Epithelial cell of prostate (primary cell): ENCODE results near the gene ACSL1.
"Not testable (repeated sequence)": the region's sequence is repeated elsewhere in the genome, so short reads cannot be mapped to it uniquely, and the experiment has no call there.

Experiments used
- DNase-seq: peaks from one replicate; pipeline ENCODE4 v3.0.0-alpha.2; 2011; ENCODE audit warnings: low read depth, low spot score
- H3K27ac ChIP-seq: fragments of 450-650 bp; 2 replicates; pipeline ENCODE4 v1.5.1; 2017; ENCODE audit warnings: mild to moderate bottlenecking

Gene ACSL1

DNA sequence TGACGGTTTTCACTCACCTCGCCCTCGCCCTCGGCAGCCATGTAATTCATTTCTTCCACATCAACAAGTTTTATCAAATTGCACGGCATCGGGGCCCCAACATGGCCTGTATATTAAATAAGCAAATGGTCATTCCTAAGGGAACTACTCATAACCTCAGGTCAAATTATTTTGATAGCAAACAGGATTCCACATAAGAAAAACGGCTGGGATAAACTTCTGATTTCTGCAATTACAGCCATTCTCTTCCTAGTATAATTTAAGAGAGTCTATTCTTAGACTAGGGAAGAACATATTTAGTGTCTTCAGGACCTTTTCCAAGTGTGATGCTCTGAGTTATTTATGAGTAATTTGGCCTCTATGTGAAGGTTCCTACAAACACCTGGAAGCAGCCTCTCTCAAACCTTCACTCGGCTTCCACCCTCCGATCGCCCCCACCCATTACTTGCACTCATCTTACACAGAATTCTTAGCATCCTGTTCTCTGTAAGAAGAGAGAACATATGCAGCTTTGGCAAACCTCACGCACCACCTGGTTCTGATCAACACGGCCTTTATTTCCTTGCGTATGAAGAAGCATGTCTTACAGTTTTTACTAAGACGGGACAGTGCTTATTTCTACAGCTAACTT is 62.5 kb downstream of the ACSL1 start:
- no peak overlapping the region for H3K27ac ChIP-seq
- DNase-seq = no peak

DNA sequence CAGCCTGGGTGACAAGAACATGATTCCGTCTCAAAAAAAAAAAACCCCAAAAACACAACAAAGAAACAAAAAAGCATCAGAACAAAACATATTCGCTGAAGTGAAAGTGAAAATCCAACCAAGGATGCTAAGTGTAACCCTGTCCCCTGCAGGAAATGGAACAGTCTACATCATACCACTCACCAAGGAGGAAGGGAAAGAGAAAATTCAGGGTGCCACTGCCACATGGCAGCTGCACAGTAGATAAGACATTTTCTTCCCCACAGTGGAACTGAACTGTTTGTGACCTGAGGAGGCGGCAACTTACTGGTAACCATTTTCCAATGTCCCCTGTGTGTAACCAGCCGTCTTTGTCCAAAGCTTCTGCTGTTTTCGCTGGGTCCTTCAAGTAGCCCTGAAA is 63.7 kb downstream of the ACSL1 start:
- DNase-seq = no peak
- H3K27ac ChIP-seq = no peak overlapping the region

DNA sequence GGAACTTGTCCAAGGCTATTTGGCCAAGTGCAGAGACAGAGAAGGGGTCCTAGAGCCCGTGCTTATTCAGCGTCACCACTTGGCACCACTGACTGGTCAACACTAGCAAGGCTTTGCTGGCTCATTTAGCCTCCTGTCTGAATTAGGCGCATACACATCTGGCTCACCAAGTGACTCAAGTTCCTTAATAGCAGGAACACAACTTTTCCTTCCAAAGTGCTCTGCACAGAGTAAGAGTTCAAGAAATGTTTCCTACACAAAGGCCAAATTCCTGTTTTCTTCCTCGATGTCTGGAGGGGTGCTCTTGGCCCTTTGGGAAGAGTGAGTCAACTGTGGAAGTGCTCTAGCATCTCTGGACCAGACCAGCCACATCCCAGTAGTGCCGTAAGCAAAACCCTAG is 65.1 kb downstream of the ACSL1 start:
- no peak overlapping the region for H3K27ac ChIP-seq
- no peak for DNase-seq

DNA sequence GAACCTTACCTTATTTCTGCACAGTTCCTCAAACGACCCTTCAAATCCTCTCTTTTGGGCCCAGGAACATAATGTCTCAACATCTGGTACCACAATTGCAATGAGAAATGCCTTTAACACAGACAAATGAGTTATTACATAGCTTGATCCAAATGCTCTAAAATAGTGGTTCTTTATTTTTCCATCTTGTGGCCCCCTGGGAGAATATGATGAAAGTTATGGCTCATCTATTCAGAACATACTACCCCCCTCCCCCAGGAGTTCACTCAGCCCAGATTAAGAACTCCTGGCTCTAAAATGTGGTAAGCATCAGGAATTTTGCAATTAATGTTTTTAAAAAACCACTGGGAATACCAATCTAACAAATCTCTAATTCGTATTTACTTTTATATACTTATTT is 68.0 kb downstream of the ACSL1 start:
- DNase-seq = no peak
- no peak overlapping the region for H3K27ac ChIP-seq

DNA sequence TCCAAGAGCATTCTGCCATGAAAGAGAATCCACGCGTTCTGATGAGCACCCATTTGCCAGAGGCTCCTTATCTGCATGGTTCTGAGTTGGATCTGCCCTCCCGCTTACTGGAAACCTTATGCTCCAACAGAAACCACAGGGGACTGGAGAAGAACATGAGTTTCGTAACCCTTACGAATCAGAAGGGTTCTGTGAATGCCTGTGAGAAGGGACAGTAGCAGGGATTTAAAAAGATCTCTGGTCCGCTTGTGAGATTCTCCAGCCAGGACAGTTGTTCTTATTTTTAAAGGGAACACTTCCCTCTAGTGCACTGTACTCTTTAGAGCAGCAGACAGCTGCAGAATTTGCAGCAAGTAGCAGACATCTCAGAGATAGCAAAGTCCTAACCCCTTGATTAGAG is 69.4 kb downstream of the ACSL1 start:
- no peak overlapping the region for H3K27ac ChIP-seq
- no peak for DNase-seq

DNA sequence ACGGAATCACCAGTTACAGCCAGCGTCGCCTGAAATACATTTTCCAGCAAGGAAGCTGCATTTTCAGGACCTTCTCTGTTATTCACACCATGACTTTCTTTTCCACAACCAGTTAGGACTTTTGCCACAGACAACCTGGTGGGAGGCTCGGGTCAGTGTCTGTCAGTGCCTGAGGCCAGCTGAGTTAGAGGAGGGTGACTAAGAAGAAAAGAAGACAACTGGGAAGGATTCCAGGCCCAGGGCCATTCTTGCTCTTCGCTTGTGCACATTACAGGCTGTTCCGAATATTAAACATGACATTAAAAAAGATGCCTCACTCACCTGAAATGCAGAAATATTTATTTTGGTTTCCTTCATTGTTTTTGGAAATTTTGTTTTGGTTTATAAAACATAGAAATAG is 70.5 kb downstream of the ACSL1 start:
- no peak for DNase-seq

DNA sequence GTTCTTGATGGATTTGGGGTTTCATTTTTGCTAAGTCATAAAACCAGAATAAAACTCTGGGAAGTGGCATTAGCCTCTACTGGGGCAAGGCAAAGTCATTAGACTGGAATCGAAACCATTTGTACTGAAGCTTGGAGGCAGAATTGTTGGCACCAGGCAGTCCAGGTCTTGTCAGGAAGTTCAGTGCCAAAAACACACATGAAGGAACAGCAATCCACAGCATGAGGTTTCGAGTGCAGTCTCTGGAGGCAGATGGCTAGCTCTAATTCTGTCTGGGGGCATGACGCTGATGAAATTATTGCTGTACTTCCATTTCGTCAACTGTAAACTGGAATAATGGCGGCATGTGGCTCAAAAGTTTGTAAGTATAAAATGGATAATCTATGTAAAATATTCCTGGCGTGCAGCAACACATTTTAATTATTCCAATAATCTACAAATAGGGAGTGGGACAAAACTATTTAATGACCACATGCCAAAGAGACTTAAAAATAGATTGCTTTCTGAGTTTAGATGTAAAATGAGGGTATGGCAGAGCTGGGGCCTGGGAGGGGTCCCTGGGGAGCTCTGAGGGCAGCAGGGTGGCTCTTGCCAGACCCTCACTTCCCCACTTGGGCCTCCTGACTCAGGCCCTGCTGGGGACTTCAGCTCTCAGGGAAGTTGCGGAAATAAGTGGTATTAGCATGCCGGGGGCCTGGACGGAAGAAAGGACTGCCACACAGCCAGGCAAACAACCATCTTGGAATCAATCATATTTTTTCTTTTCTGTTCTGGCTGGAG is 73.1 kb downstream of the ACSL1 start:
- DNase-seq = no peak

More for the DNA sequence above, 70.5 kb downstream of the ACSL1 start:
- peak overlapping the region; percentile 9 for H3K27ac ChIP-seq

DNA sequence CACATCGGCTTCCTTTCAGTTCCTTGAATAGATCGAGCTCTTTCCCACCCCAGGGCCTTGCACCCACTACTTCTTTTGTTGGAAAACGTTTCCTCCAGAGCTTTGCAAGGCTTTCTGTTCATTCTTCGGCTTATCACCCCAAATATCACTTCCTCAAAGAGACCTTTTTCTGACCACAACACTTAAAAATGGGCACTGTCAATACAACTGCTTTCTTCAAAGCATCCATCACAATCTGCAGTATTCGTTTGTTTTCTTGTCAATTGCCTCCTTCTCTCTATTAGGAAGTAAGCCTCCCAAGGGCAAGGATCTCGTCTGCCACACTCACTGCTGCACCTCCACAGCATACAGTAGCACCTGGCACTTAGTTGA is 74.2 kb downstream of the ACSL1 start:
- DNase-seq = no peak
- no peak overlapping the region for H3K27ac ChIP-seq

More for the DNA sequence above, 73.1 kb downstream of the ACSL1 start:
- H3K27ac ChIP-seq = no peak overlapping the region

DNA sequence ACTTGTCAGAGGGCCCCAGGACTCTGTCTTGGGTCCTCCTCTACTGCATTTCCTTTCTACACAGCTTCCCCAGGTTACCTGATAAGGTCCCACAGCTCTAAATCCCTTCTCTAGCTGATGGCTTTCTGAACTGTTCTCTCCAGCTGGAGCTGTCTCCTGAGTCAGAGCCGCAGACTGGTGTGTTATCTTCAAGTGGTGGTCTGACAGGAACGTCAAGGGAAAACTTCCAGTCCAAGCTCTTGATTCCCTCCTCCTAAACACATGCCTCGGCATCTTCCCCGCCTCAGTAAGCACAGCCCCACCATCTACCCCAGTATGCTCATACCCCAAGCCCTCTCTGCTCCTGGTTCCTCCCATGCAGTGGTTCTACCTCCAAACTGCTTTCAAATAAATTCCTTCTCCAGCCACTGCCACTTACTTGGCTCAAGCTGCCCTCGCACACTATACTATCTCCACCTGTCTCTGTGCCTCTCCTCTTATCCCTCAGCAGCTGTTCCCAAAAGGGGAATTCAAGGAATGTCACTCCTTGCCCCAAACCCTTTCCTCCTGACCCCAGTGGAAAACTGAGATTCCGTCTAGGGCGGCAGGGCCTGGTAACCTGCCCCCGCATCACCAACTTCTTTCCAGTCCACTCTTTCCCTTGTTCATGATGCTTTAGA is 74.7 kb downstream of the ACSL1 start:
- DNase-seq = no peak
- peak overlapping the region; percentile 84 for H3K27ac ChIP-seq

DNA sequence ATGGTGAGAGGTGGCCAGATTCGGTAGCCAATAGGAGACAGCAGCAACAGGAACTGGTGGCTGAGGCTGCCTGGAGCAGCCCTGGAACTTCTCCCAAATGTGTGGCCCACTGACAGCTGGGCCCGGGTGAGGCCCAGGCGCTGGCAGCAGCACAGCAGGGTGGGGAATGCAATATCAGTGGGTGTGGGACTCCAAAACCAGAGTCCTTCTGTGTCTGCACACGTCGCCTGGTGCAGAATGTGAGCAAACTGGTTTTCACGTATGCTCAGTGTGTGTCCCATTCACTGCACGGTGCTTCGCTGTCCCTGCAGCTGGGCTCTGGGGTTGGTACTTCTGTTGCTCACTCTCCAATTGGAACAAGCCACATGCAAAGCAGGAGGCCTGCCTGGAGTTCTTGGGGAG is 77.5 kb downstream of the ACSL1 start:
- peak; percentile 92 for DNase-seq
- peak overlapping the region; percentile 84 for H3K27ac ChIP-seq

DNA sequence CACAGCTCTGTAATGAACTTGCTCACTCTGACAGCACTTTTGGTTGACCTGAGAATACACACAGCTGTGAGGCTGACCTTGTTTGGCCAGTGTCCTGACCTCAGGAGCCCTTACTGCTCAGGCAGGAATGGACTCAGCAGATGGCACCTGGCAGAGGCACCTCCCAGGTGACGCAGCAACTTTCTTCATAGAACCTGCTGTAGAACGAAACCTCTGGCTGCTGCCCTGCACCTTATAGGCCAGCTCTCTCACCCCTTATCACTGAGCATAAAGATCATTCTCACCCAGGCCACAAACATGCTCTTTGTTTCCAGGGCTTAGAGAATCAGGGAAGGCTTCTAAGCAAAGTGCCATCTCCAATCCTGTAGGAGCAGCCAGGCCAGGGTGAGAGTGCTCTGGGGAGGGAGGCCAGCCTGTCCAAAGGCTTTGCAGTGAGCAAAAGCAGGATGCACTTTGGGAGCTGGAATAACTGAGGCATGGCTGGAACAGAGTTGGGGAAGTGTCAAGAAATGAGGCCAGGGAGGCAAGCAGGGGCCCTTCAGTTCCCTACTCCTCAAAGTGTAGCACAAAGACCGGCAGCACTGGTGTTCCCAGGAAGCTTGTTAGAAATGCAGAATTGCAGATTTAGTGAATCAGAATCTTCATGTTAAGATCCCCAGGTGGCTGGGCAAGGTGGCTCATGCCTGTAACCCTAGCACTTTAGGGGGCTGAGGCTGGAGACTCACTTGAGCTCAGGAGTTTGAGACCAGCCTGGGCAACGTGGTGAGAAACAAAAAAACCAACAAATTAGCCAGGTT is 78.5 kb downstream of the ACSL1 start:
- peak overlapping the region; percentile 84 for H3K27ac ChIP-seq
- DNase-seq = no peak

DNA sequence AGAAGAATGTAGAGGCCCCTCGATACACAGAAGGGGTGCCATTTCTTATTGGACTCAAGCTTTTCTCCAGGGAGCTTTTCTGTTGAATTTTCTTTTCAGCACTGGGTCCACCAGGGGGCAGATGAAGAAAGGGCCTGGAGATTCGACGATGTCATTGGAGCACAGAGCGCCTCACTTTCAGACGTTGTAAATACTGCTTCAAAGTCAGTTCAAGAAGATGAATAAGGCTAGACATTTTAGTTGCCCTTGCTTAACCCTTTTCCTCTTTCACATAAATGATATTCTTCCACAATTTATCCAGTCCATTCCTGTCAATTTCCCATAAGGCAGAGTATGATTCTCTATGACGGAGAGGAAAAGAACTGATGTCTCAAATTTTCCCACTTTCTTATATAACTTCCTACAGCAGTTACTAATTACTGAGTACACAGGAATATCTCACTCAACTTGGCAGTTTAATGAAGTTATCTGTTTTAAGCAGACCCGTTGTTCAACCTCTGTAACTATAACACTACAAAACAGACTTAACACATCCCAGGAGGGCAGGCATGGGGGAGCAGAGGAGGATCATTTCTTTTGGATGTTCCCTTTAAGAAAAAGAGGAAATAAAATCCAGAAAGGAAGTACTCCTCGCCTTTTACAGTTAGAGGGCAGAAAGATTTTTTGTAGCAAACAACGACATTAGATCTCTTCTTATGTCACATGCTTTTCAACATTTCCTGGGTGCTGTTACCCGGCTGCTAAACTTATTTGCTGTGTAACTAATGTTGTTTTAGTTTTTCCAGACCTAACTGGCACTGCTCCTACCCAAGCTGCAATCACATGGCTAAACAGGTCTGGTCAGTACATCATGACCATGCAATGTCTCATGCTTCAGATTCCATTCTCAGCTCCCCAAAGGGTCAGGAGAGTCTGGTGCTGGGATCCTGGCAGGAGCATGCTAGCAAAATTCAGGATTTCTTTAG is 79.7 kb downstream of the ACSL1 start:
- no peak for DNase-seq
- H3K27ac ChIP-seq = peak overlapping the region; percentile 84

DNA sequence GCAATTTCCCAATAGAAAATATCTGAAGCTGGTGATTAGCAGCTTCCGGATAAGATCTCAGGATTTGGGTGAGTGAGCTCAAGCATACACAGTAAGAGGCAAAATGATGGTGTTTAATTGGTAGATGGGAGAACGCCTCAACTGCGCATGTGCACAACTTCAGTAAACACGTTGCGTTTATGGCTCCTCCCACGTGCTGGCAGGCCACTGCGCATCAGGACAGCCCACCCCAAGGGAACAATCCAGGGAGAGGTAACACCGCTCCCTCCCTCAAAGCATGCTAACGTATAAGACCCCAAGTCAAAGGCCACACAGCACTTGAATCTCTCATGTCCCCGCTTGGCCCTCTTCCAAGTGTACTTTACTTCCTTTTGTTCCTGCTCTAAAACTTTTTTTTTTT is 81.5 kb downstream of the ACSL1 start:
- no peak for DNase-seq
- H3K27ac ChIP-seq = no peak overlapping the region

DNA sequence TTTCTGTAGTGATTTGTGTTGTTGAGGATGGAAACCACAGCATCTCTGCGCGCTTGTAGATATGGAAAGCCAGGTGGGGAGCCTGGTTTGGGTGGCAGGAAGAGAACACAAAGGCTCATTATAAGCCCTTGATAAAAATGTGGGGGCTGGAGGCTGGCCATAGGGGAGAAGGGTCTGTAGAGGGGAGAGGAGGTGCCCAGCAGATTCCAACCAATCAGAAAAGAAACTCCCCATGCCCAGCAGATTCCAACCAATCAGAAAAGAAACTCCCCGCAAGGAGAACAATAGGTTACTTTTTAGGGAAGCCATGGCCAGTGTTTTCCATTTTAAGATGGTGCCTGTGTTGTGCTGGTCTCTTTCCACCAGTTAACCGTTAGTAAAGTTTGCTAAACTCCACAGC is 82.1 kb downstream of the ACSL1 start:
- DNase-seq = no peak

DNA sequence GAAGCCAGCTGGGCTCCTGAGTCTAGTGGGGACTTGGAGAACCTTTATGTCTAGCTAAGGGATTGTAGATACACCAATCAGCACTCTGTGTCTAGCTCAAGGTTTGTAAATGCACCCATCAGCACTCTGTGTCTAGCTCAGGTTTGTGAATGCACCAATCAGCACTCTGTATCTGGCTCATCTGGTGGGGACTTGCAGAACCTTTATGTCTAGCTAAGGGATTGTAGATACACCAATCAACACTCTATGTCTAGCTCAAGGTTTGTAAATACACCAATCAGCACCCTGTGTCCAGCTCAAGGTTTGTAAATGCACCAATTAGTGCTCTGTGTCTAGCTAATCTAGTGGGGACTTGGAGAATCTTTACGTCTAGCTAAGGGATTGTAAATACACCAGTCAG is 84.1 kb downstream of the ACSL1 start:
- not testable (repeated sequence) for H3K27ac ChIP-seq, DNase-seq

More for the DNA sequence above, 82.1 kb downstream of the ACSL1 start:
- H3K27ac ChIP-seq = no peak overlapping the region

DNA sequence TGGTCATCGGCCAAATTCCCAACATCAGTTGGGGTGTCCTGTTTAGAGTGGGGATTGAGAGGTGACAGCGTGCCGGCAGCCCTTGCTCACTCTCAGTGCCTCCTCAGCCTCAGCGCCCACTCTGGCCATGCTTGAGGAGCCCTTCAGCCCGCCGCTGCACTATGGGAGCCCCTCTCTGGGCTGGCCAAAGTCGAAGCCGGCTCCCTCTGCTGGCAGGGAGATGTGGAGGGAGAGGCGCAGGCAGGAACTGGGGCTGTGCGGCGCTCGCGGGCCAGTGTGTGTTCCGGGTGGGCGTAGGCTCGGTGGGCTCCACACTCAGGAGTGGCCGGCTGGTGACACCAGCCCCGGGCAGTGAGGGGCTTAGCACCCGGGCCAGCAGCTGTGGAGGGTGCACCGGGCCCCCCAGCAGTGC is 84.8 kb downstream of the ACSL1 start:
- DNase-seq = no peak
- no peak overlapping the region for H3K27ac ChIP-seq

DNA sequence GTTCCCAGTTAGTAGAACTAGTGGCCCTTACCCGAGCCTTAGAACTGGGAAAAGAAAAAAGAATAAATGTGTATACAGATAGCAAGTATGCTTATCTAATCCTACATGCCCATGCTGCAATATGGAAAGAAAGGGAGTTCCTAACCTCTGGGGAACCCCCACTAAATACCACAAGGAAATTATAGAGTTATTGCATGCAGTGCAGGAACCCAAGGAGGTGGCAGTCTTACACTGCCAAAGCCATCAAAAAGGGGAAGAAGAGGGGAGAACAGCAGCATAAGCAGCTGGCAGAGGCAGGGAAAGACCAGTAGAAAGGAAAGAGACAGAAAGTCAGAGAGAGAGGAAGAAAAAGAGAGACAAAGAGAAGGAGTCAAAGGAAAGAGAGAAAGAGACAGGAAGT is 86.2 kb downstream of the ACSL1 start:
- not testable (repeated sequence) for H3K27ac ChIP-seq, DNase-seq

DNA sequence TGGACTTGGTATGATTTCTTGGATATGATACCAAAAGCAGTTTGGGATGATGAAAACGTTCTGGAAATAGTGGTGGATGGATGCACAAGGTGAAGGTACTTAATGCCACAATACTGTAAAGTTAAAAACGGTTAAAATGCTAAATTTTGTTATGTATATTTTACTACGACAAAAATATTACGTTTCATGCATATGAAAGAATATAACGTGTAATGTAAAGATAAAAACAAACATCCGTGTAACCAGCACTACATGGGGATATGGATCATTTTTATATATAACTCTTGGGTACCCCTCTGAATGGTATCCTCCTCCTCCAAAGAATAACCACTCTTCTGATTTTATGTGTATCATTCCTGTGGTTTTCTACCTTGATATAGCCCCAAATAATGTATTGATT is 91.0 kb downstream of the ACSL1 start:
- DNase-seq = no peak
- no peak overlapping the region for H3K27ac ChIP-seq

DNA sequence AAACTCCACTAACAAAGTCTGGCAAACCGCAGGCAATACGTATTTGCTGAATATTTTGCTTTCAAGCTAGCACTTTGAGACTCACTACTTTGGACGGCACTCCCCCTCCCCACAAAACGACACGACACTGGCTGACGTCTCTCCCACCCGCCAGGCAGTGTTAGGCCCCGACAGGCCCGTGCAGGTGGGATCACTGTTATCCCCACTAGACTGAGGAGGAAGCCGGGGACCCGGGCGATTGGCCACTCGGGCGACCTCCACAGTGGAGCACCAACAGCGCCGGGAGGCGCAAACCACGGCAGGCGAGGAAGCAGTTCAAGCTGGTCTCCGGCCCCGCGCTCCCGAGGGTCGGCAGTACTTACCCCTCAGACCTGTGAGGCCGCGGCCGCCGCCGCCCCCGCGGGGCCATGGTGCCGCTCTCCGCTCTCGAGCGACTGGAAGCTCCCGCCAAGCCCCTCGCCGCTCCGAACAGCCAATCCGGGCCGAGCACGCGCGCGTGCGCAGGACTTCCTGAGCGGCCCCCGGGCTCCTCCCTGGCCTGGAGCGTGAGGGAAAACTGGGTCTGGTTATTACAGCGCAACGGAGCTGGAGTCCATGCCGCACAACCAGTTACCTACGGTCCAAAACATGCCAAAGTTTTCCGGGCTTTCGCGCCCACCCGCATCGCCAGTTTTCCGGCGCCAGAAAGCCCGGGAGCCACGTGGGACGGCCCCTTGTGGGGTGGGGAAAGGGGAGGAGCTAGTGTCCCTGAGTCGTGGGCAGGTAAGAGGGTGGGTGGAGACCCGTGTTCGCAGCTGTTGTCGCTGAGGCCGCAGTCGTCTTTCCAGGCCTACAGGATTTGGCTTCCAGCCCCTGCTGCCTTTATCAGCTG is 91.9 kb downstream of the ACSL1 start, which contains the start of gene CENPU:
Gene CENPU, minus strand, starts transcription at position 443 of the 871 bp plus-strand sequence. Its CDS starts 34 bp downstream, at position 409.
- H3K27ac ChIP-seq = peak within 1 kb of the TSS; percentile 72

More for the DNA sequence above, 91.9 kb downstream of the ACSL1 start, which contains the start of gene CENPU:
- DNase-seq = peak; percentile 93
